ENCODE results near the gene LZTR1. TPM values are rescaled to one million over a fixed set of nuclear protein-coding genes. Genes with fewer than 3 reads are reported as not detected.
"Not testable (repeated sequence)": the region's sequence is repeated elsewhere in the genome, so short reads cannot be mapped to it uniquely, and the experiment has no call there.

The LZTR1 gene
- total RNA-seq, 2 donors from 2014 or later: 46.1 to 56.3 TPM

- peak; percentile 82 for DNase-seq (ENCODE audit: low spot score)
- intact Hi-C loops (cut with DNase I): no loop called here
These were observed 18.3 kb downstream of the LZTR1 start for GRCh38 chr22:21000207-21000986.

- intact Hi-C loops (cut with DNase I): no loop called here
- DNase-seq (ENCODE audit: low spot score): no peak
These were observed 19.0 kb downstream of the LZTR1 start for GRCh38 chr22:21000987-21001600.

- intact Hi-C loops (cut with DNase I): no loop called here
- DNase-seq (ENCODE audit: low spot score): peak; percentile 99
These were observed 19.7 kb downstream of the LZTR1 start, which contains the start of gene THAP7 for GRCh38 chr22:21001601-21002325. THAP7 (minus strand) TSS chr22:21002118; CDS start chr22:21001911, 207 bp downstream.

- DNase-seq (ENCODE audit: low spot score): no peak
- intact Hi-C loops (cut with DNase I): no loop called here
These were observed 21.7 kb downstream of the LZTR1 start for GRCh38 chr22:21003782-21004181.

GRCh38 chr22:21009208-21009607, 27.1 kb downstream of the LZTR1 start:
- DNase-seq (ENCODE audit: low spot score); intact Hi-C loops (cut with DNase I): not testable (repeated sequence)

GRCh38 chr22:21009638-21010425, 27.7 kb downstream of the LZTR1 start:
- no peak for DNase-seq (ENCODE audit: low spot score)
- intact Hi-C loops (cut with DNase I): no loop called here

DNA sequence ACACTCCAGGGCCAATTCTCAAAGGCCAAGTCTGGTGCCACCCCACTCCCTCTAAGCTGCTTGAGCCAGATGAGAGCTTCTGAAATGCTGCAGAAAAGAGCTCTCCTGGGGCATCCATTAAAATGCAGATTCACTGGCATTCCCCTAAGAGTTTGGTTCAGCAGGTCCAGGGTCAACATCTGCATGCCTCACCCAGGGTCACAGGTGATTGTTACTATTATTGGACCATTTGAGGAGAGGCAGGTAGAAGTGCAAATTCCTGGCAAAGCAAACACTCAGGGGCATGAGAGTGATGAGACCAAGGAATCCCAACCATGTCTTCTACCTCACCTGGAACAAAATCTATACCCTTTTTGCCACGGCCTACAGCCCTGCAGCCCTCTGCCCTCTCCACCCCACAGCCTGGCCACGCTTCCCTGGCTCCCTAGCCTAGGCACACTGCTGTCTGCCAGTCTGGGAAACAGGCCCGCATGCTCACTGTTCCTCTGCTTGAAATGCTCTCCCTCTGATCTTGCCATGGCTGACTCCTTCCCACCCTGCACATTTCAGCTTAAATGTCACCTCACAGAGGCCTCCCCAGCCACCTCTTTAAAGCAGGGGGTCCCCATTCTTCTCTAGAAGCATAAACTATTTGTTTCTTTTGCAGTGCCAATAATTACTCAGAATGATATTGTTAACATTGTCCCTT, 28.5 kb downstream of the LZTR1 start:
- intact Hi-C loops (cut with DNase I): no loop called here
- DNase-seq (ENCODE audit: low spot score): no peak

DNA sequence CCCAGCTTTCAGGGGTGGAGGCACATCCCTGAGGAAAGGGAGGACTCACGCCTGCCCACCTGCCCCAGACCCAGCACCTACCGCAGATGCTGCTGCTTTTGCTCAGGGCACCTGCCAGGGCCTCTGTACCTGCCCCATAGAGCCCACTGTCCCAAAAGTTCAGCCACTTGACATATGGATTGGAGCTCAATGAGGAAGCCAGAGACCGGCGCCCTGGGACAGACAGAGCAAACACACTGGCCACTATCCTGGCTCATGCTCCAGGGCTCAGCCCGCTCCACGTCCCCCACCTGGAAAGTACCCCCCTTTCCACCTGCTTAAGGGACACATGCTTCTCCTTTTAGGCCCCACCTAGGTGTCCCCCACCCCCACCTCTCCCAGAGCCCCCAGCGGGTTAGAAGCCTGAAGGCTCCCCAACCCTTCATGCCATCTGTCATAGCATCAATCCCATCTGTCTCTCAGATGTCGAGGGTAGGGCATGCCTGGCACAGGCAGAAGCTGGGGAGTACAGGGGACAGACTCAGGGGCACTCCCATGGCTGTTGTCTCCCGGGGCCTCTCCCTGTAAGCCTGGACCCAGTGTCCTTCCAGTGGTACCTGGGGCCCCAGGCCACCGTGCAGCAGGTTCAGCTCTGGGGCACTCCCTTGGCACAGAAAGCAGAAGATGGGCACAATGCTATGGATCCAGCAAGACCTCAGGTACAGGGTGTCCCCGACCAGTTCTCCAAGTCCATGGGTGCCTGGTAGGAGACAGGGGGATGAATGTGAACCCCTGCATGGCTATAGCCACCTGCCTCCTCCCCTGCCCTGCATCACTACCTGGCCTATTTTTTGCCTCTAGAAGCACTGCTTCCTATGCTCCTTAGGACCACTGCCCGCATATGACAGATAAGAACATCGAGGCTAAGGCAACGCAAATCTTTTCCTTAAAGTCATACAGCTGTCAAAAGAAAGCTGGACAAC, 30.6 kb downstream of the LZTR1 start:
- intact Hi-C loops (cut with DNase I): no loop called here
- DNase-seq (ENCODE audit: low spot score): no peak

DNA sequence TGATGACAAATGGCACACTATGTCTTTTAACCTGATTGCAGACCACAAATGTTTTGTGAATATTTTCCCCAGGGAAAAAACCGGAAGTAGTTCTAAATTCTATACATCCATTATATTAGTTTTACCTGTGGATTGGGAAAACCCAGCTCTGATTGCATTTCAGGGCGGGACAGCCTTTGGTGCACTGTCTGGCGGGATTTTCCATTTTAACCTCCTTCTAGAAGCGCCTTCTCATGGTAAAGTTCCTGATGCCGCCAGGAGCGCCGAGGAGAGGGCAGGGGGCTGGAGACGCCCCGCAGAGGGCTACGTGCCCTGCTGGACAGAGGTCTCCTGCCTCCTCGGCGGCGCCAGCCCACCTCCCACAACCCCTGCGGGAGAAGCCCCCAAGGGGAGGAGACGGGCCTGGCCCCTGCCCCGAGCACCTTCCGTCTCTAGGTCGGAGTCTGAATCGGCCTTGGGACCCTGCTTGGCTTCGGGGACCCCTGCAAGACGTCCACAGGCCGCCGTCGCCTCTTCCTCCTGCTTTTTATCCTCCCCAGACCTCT, 31.6 kb downstream of the LZTR1 start:
- intact Hi-C loops (cut with DNase I): no loop called here
- DNase-seq (ENCODE audit: low spot score): no peak

- intact Hi-C loops (cut with DNase I): no loop called here
- peak; percentile 94 for DNase-seq (ENCODE audit: low spot score)
These were observed 32.2 kb downstream of the LZTR1 start for GRCh38 chr22:21014202-21014725.

DNA sequence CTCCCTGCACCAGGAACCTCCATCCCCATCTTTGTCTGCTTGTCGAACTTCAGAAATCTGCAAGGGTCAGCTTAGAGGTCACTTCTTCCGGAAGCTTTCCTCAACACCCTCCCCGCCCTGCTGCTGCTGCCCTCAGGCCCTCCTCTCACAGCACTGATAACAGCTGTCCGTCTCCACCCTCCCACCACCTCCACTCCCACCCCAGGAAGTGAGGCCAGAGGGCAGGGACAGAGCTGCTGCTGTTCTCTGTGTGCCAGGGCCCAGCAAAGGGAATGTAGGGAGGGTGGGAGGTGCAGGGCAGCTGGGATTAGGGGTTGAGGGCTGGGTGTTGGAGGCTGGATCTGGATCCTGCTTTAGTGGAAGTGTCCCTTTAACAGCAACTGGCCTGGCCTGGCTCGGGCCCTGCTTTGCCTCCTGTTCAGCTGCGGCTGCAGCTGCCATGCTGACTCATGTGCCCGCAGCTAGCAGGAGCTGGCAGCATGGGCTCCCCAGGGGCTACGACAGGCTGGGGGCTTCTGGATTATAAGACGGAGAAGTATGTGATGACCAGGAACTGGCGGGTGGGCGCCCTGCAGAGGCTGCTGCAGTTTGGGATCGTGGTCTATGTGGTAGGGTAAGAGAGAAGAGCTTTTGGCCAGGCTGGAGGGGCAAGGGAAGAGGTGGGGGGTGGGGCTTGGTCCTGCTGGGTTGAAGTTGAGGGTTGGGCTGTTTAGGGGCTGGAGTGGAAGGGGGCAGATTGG, 32.8 kb downstream of the LZTR1 start, which contains the start of gene P2RX6:
Gene P2RX6, plus strand, starts transcription at position 440 of the 740 bp plus-strand sequence. Its CDS starts 10 bp downstream, at position 450.
- intact Hi-C loops (cut with DNase I): no loop called here
- DNase-seq (ENCODE audit: low spot score): peak; percentile 79

- intact Hi-C loops (cut with DNase I): loop anchor here in 1 of 2 donors (2.0 kb wide), 1 partner anchor 51 kb away; no protein-coding TSS in a partner anchor
These were observed 33.4 kb downstream of the LZTR1 start for GRCh38 chr22:21015466-21016006.

GRCh38 chr22:21016644-21017420, 34.7 kb downstream of the LZTR1 start:
- DNase-seq (ENCODE audit: low spot score): no peak

More at GRCh38 chr22:21015466-21016006, 33.4 kb downstream of the LZTR1 start:
- peak; percentile 73 for DNase-seq (ENCODE audit: low spot score)

DNA sequence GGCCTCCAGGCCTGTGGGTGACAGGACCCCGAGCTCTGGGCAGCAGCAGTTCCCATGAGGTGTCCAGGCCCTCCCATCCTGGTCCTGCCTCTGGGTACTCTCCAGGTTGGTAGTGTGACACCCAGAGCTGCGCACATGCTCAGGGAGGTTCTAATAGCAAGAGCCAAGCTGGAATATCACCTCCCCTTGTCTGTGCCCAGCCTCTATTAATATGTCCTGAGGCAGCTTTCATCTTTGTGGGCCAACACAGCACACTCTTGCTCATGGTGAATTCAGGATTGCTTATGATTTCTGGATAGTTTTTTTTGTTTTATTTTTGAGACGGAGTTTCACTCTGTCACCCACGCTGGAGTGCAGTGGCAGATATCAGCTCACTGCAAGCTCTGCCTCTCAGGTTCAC, 36.2 kb downstream of the LZTR1 start:
- intact Hi-C loops (cut with DNase I): no loop called here
- DNase-seq (ENCODE audit: low spot score): no peak

More at GRCh38 chr22:21016644-21017420, 34.7 kb downstream of the LZTR1 start:
- intact Hi-C loops (cut with DNase I): loop anchor here in 1 of 2 donors (2.0 kb wide), 1 partner anchor 50 kb away; no protein-coding TSS in a partner anchor

GRCh38 chr22:21020802-21021429, 38.8 kb downstream of the LZTR1 start:
- intact Hi-C loops (cut with DNase I): no loop called here
- no peak for DNase-seq (ENCODE audit: low spot score)

Measured in posterior vena cava (tissue), 2 donors.